ENCODE results near the gene S1PR1. TPM values are rescaled to one million over a fixed set of nuclear protein-coding genes. Genes with fewer than 3 reads are reported as not detected.

S1PR1 gene
- total RNA-seq, 4 donors from 2014 or later: 28.8 to 54.3 (median 47.5) TPM

DNA sequence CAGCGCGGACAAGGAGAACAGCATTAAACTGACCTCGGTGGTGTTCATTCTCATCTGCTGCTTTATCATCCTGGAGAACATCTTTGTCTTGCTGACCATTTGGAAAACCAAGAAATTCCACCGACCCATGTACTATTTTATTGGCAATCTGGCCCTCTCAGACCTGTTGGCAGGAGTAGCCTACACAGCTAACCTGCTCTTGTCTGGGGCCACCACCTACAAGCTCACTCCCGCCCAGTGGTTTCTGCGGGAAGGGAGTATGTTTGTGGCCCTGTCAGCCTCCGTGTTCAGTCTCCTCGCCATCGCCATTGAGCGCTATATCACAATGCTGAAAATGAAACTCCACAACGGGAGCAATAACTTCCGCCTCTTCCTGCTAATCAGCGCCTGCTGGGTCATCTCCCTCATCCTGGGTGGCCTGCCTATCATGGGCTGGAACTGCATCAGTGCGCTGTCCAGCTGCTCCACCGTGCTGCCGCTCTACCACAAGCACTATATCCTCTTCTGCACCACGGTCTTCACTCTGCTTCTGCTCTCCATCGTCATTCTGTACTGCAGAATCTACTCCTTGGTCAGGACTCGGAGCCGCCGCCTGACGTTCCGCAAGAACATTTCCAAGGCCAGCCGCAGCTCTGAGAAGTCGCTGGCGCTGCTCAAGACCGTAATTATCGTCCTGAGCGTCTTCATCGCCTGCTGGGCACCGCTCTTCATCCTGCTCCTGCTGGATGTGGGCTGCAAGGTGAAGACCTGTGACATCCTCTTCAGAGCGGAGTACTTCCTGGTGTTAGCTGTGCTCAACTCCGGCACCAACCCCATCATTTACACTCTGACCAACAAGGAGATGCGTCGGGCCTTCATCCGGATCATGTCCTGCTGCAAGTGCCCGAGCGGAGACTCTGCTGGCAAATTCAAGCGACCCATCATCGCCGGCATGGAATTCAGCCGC, 2.5 kb downstream of the S1PR1 start:
- H3K27ac ChIP-seq: peak overlapping the region; percentile 68 to 79 (median 79)
- DNase-seq (no peak), ATAC-seq (no peak)
- H3K4me3 ChIP-seq: peak overlapping the region; percentile 19 to 76 (median 66)
- H3K36me3 ChIP-seq: no peaks in the 10 kb centered on the region
- intact Hi-C loops (cut with DNase I; ENCODE audit: low total_unique reads) (loop anchor here (2.0 to 10.0 kb wide), 3 partner anchors 75 to 319 kb away; partner anchors contain the start of gene DPH5), in situ Hi-C loops (cut with MboI; ENCODE audit: low sequenced_read_pairs in 4 of 4) (no loop called here)
- TF ChIP-seq, protein P1, sequence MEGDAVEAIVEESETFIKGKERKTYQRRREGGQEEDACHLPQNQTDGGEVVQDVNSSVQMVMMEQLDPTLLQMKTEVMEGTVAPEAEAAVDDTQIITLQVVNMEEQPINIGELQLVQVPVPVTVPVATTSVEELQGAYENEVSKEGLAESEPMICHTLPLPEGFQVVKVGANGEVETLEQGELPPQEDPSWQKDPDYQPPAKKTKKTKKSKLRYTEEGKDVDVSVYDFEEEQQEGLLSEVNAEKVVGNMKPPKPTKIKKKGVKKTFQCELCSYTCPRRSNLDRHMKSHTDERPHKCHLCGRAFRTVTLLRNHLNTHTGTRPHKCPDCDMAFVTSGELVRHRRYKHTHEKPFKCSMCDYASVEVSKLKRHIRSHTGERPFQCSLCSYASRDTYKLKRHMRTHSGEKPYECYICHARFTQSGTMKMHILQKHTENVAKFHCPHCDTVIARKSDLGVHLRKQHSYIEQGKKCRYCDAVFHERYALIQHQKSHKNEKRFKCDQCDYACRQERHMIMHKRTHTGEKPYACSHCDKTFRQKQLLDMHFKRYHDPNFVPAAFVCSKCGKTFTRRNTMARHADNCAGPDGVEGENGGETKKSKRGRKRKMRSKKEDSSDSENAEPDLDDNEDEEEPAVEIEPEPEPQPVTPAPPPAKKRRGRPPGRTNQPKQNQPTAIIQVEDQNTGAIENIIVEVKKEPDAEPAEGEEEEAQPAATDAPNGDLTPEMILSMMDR (IDR thresholded peaks at IDR 0.05 in 4 of 5, conservative IDR thresholded peaks at IDR 0.05 in 1 of 5): peak in 2 of 5 experiments; percentile 7 to 8
- TF ChIP-seq POLR2A (IDR thresholded peaks at IDR 0.05): no peak
- H3K4me1 ChIP-seq: peaks cover 9 to 26% of the 10 kb centered on the region in 2 donors
- H3K9me3 ChIP-seq: no peaks in the 10 kb centered on the region
- peaks cover 30 to 34% (median 33%) of the 10 kb centered on the region in 3 donors for H3K27me3 ChIP-seq

DNA sequence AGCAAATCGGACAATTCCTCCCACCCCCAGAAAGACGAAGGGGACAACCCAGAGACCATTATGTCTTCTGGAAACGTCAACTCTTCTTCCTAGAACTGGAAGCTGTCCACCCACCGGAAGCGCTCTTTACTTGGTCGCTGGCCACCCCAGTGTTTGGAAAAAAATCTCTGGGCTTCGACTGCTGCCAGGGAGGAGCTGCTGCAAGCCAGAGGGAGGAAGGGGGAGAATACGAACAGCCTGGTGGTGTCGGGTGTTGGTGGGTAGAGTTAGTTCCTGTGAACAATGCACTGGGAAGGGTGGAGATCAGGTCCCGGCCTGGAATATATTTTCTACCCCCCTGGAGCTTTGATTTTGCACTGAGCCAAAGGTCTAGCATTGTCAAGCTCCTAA, 3.2 kb downstream of the S1PR1 start:
- Histone ChIP-seq H3K4me3 (peak overlapping the region; percentile 19 to 76 (median 66)), H3K27me3 (peaks cover 27 to 33% (median 31%) of the 10 kb centered on the region in 3 donors), H3K4me1 (peaks cover 9 to 26% of the 10 kb centered on the region in 2 donors), H3K9me3 (no peaks in the 10 kb centered on the region), H3K36me3 (no peaks in the 10 kb centered on the region), H3K27ac (peak overlapping the region; percentile 26 to 79 (median 74))
- ATAC-seq (no peak), DNase-seq (no peak)
- TF ChIP-seq, protein P1 (IDR thresholded peaks at IDR 0.05 in 4 of 5, conservative IDR thresholded peaks at IDR 0.05 in 1 of 5): no peak
- no peak for TF ChIP-seq POLR2A (IDR thresholded peaks at IDR 0.05)
- intact Hi-C loops (cut with DNase I; ENCODE audit: low total_unique reads) (no loop called here), in situ Hi-C loops (cut with MboI; ENCODE audit: low sequenced_read_pairs in 4 of 4) (no loop called here)

DNA sequence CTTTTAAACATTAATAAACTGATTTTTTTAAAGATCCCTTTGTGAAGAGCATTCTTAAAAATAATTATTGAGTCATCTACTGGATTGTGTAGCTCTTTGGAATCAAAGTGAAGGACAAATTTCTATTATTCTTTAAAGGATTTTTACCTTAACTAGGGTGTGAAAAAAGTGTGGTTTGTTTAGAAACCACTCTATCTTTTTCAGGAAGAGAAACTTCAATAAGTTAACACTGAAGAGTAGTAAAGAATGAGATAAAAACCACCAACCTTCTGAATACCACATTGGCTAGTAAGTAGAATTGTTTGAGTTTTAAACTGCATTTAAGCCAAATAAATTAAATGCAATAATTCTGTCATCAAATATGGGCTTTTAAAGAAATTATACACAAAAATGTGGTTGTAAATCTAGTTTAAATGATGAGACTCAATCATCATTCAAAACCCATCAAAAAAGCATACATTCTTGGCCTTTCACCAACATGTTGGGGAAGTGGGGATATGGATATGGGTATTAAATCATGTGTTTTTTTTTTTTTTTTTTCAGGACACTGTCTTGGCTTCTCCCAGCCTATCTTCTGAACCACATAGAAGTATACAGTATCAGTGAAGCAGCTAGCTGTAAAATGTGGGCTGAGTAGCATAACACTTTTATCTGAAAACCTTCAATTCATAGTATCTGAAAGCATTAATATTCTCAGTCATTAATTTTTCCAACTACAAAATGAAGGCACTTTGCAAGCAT, 4.8 kb downstream of the S1PR1 start:
- intact Hi-C loops (cut with DNase I; ENCODE audit: low total_unique reads) (no loop called here), in situ Hi-C loops (cut with MboI; ENCODE audit: low sequenced_read_pairs in 4 of 4) (no loop called here)
- H3K27me3 ChIP-seq: peaks cover 14 to 26% (median 24%) of the 10 kb centered on the region in 3 donors
- H3K27ac ChIP-seq: peak overlapping the region; percentile 9 to 79 (median 74)
- H3K4me3 ChIP-seq: peak overlapping the region in 1 of 4 donors; percentile 70
- H3K9me3 ChIP-seq: no peaks in the 10 kb centered on the region
- TF ChIP-seq, protein P1 (IDR thresholded peaks at IDR 0.05 in 4 of 5, conservative IDR thresholded peaks at IDR 0.05 in 1 of 5): no peak
- no peak for TF ChIP-seq POLR2A (IDR thresholded peaks at IDR 0.05)
- DNase-seq (no peak), ATAC-seq (no peak)
- H3K4me1 ChIP-seq: peaks cover 9 to 20% of the 10 kb centered on the region in 2 donors
- no peaks in the 10 kb centered on the region for H3K36me3 ChIP-seq

DNA sequence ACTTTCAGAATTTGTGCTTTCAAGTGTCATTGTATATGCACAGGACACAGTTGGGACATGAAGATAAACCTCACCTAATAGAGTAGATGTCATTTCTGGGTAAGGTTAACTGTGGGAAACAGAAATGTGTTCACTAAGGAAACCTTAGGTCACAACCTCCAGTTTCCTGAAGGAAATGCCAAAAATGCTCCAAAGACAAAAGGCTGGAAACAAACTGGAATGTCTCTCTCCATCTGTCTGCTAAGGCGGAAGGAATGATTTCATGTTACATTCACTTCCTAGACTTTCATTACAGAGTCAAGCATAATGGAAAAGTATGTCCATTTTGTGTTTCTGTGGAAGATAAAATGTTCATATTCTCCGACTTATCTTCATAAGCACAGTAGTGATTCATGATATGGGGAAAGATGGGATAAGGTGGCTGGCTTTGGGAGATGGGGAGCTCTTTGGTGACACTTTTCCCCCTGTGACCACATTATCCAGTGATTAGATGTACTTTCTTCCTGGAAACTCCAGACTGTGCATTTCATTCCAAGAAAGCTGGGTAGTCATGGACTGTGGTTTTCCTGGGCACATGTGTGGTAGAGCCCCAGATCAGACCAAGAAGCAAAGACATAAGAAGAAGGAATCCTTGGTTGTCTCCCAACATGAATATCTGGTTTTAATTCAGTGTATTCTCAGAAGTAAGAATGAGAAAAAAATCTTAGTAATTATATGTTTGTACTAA, 5.7 kb downstream of the S1PR1 start:
- in situ Hi-C loops (cut with MboI; ENCODE audit: low sequenced_read_pairs in 4 of 4): no loop called here
- ATAC-seq (peak in 1 of 2 donors; percentile 16), DNase-seq (no peak)
- TF ChIP-seq POLR2A (IDR thresholded peaks at IDR 0.05): no peak
- TF ChIP-seq, protein P1 (IDR thresholded peaks at IDR 0.05 in 4 of 5, conservative IDR thresholded peaks at IDR 0.05 in 1 of 5): no peak
- intact Hi-C loops (cut with DNase I; ENCODE audit: low total_unique reads): no loop called here
- peak overlapping the region; percentile 36 to 79 (median 67) for H3K27ac ChIP-seq
- H3K9me3 ChIP-seq: no peaks in the 10 kb centered on the region
- no peaks in the 10 kb centered on the region for H3K36me3 ChIP-seq
- H3K27me3 ChIP-seq: peaks cover 6 to 18% (median 16%) of the 10 kb centered on the region in 3 donors
- H3K4me3 ChIP-seq: no peak overlapping the region
- H3K4me1 ChIP-seq: peaks cover 2 to 12% of the 10 kb centered on the region in 2 donors

Data from gastrocnemius medialis (tissue), 4 donors.